NCI-H1048 (cell line): ENCODE data around the gene EPHX1.

Experiments used
- DNase-seq: peaks from one replicate; lab custom pipeline; 2025; lab: John Stamatoyannopoulos, UW

The EPHX1 gene

DNA sequence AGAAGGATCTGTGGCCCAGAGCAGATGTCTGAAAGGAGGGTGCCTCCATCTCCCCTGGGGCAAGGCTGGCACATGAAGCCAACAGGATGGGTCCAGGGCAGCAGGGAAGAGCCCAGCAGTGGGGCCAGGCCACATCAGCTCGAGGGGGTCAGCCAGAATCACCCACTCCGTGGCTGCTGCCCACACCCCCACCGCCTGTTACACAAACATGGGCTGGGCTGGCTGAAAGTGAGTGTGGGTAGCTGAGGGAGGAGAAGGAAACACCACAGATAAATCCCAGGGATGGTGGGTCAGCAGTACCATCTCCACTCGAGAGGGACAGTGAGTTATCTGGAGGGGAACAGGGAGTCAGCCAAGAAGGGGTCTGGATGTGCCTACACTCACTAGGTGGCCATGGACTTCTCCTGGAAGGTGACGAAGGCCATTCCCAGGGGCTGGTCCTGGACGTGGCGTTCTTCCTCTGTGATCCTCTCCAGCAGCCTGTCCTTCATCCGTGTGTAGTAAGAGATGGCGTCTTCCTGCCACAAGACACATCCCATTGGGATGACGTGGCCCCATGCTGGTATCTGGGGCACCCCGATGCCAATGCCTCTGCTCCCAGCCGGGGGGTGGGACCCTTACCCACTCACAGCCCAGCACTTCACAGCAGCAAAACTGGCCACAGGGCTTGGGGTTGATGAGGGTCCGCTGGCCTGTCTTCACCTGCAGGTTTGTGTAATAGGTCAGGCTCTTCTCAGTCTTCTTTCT lies 52.1 kb downstream of the EPHX1 start:
- no peak for DNase-seq

DNA sequence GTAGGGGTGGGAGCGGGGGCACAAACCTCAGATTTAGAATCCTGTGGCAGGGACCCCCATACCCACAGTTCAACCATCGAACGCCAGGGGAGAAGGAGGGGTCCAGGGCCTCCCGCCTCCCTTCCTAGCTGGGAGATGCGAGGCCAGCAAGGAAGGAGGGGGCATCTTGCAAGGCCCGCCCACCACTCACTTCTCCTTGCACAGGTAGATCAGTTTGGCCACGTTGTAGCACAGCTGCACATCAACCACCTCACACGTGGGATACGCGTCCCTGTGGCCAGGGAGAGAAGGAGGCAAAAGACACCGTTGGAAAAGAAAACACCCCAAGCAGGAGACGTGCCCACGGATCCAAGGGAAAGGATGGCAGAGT lies 52.6 kb downstream of the EPHX1 start:
- no peak for DNase-seq

DNA sequence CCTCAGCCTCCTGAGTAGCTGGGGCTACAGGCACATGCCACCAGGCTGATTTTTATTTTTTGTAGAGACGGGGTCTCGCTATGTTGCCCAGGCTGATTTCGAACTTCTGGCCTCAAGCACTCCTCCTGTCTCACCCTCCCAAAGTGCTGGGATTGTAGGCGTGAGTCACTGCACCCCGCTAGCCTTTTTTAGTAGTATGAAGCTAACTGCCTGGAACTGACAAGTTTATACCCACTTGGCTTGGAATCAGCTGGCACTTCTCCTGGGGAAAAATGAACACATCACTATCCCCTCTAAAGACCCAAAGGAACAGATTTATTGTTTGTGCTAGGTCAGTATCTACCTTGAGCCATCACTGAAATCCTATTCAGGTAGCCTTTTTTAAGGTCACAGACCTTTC lies 53.2 kb downstream of the EPHX1 start:
- no peak for DNase-seq

DNA sequence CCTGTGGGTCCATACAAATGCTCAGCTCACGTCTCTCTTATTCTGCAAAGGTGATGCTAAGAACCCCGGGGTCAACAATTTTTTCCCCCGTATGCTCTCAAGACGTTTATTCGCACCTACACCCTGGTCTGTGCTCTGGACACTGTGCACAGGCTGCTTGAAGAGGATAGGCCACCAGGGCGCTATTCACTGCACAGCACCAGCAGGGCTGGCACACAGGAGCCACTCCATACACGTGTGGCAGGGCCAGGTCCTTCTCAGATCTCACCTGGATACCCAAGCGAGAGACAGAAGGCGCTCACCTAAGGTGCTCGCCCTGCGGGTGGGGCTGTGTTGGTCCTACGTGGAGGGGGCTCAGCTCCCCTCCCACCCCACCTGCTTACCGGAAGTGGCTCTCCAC lies 55.6 kb downstream of the EPHX1 start:
- DNase-seq = no peak

DNA sequence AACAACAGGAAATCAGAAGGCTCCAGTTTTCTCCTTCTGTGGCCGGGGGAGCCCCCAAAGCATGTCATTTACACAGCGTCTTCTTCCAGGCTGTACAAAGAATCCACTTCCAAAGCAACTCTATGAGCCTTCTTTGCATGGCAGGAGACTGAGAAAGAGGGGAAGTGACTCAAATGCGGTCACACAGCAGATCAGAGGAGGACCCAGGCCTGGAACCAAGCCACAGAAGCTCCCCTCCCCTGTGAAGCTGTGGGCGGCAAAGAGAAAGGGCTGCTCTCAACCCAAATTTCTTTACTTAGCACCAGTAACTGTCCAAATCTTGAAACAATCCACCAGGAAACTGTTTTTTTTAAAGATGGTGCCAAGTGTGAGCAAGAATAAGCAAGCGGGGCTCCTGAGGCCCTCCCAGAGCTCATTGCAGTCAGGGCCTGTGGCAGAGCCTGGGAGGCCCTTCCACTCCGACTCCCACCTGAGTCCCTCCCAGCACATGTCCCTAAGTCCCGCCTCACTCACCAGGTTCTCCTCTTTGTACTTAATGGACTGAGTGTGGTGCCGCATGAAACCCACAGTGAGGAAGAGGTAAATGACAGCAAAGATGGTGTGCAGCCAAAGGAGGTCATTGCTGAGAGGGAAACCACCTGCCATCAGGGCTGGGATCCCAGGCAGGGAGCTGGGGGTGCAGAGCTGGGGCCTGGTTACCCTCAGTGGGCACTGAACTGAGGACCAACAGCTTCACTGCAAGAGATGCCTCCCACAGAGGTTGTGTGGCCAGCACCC lies 56.3 kb downstream of the EPHX1 start:
- DNase-seq = no peak

DNA sequence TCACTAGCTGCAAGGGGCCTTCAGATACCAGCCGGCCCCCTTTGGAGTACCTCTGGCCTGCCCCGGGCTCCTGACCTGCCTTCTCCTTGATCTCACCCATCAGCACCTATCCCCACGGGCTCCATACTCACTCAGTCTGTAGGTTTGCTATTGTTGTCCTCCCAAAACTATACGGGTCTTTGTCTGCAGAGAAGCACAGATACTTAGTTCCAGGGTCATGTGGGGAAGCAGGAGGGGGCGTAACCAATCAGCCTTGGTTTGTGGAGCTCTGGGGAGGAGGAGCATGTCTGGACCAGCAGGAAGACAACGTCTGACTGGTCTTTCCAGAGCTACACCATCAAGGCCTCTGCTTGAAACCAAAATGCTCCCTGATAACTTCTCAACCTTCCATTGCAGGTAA lies 57.1 kb downstream of the EPHX1 start:
- DNase-seq = no peak

DNA sequence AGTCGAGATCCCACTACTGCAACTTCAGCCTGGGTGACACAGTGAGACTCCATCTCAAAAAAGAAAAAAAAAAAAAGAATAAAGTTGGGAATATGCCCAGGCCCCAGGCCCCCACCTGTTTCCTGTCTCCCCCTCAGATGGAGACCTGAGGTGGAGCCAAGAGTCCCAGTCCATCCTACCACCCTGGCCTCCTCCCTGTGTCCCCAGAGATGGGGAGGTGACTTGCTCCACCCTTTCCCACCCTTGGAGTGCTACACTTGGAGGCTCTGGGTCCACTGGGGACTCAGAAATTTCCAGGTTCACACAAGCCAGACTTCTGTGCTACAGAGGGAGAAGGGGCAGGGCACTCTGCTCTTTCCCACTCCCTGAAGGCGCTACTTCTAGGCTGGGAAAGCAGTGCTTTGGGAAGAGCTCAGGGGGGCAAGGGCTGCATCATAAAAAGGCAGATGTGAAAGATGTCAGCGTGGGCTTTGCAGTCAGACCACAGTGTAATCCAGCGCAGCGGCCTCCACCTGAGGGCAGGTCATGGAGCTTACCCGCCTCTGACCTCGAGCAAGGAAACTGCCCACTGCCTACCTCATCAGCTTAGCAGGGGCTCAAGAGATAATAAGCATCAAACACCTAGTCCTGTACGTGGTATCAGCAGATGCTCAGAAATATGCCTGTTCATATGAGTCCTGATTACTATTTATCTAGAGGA lies 58.9 kb downstream of the EPHX1 start:
- no peak for DNase-seq

DNA sequence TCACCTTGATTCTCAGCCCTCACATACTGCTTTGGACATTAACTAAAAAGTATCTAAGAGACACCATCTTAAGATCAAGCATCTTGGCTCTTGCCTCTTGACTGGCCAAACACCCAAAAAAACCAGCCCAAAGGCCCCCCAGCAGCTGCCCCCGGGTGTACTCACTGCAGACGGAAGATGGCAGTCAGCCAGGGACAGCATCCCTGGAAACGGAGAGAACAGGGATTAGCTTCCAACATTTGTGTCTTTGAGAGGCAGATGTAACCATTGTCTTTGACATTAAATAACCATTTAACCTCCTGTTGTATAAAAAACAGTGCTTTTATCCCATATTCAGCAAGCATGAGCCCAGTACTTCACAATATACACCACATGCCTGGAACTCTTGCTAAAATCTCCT lies 61.0 kb downstream of the EPHX1 start:
- no peak for DNase-seq

DNA sequence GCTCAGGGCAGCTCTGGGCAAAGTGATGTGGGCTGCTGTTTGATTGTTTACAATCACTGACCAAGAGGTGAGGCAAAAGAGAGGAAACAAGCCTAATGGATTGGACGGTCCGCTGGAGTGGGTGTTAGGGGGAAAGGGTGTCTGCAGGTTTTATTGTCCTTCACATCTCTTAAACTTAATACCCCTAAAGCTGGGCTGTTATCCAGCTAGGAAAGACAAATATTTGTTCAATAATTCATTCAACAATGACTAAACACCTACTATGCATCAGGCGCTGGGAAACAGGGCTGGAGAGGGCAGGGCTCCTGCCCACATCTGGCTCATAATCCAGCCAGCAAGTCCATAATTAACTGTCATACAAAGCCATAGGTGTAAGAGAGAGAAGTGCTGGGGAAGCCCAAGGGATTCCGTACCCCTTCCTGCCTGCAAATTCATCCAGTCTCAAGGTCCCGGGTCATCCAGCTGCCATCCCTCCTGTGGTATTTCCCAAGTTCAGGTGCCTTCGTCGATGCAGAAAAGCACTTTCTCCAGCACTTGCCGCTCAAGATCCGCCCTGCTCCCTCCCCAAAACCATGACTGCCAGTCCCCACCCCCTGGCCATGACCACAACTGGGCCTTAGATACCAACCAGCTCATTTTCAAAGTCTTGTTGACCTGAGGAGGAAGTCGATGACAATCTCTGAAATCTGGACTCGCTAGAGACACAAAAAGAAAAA lies 61.6 kb downstream of the EPHX1 start:
- no peak for DNase-seq

DNA sequence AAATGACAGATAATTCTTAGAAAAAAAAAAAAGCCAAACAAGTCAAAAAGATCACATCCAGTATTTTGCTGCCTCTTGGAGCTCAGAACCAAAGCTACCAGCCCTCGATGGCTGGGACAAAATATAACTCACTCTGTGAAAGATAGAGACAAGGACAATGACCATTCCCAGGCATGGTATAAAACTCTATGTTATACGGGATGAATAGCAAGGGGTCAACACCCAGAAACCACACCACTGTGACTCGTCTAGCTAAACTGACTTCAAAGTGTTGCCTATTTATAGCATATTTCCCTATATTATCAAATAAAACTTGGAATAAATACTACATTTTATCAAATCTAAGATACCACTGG lies 62.1 kb downstream of the EPHX1 start:
- DNase-seq = no peak

DNA sequence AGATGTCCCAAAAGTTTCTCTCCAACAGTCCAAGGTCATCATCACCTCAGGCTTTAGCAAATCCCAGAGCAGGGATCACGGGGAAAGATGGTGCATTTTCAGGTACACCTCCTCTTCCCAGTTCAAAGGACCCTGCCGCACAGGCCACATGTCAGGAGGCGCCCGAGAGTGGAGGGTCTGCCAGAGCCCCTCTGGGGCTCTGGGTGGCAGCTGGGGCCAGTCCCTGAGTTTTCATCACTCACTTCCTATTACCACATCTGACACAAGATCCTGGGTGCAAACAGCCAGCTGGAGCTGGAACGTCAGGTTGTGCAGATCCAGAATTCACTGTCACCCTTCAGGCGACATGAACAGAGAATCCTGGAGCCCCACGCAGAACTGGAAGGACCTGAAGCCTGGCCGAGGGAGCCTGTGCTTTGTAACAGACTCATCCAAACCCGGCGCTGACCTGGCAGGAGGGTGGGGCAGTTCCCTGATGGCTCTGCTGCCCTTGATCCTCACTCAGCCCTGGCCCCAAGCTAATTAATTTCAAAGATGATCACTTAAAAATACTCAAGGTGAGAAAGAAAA lies 63.4 kb downstream of the EPHX1 start:
- no peak for DNase-seq

DNA sequence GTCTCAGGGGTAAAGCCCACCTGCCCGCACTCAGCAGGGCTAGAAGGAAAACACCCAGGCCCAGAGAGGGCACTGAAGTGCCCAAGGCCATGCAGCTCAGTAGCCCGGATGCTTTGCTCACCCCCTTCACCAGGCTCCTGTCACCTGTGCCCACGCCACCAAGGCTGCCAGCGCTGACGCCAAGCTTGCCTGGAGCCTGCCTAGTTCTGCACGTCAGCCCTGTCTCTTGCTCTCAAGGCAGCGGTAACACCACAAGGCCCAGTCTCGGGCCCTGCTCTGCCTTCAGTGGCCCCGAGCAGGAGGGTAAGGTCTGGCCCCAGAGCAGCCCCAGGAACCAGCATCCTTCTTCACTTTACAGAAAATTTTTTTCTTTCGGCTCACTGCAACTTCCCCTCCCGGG lies 64.5 kb downstream of the EPHX1 start:
- no peak for DNase-seq

DNA sequence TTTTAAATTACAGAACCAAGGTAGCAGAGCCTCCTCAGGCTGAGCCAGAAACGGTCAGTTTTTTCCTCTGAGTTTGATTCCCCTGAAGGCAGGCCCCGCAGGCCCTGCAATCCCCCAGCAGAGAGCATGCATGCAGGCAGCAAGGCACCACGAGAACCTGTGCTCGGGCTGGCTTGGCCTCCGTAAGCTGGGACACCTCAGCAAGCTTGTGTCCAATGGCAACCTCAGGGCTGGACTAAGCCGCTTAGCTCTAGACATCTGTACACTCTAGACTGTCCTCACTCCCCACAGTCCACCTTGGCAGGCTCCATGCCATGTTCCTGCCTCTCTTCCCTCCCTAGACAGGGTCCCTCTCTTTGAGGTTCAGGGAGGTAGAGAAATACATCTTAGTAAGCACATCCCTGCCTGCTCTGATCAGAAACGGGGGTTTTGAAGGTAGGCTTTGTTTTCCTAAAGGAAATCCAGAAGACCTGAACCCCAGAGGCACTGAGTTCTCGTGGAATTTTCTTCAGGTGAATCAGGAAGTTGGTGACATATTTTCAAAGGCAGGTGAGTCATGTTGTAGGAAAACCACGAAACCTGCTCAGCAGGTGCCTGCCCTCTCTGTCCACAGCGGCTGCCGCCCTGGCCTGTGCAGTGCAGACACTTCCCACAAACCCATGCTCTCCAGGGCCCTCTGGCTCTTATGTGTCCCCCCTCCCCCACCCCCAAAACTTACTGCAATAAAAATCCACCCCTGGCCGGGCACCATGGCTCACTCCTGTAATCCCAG lies 65.3 kb downstream of the EPHX1 start:
- DNase-seq = no peak

DNA sequence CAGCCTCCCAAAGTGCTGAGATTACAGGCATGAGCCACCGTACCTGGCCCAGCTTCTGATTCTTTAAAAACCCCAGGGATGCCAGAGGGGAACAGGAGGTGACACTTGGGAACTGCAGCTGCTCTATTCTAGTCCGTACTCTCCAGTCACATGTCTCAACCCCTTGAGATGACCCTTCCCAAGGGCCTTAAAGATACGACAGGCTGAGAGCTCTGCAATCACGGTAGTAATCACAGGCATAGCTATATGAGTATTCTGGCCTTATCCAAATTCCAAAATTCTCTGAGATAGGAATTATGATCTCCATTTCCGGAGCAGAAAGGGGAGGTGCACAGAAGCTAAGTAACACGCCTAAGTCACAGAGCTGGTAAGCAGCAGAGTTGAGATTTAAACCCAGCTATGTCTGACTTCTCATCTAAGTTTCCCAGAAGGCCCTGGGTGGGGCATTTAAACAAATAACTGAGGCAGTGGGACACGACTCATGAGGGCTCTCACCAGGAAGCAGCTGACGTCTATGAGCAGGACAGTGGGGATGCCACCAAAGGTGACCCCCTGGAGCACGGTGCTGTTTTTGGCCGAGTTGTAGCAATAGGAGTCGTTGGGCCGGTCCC lies 67.1 kb downstream of the EPHX1 start:
- DNase-seq = no peak

DNA sequence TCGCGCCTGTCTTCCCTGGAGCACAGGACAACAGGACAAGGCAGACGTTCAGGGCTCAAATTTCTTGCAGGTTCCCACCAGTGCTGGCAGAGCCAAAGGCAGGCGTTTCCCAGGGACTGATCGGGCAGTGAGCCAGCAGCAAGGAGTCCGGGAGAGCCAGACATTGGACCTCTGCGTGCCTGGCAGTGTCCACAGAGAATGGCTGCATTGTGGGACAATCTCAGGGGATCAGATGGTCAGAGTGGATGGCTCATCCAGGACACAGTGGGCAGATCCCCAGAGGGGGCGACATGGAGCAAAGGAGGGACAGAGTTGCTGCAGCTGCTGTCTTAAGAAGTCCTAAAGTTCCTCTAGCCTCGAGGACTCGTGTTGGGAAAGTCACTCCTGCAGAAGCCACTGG lies 67.7 kb downstream of the EPHX1 start:
- no peak for DNase-seq

DNA sequence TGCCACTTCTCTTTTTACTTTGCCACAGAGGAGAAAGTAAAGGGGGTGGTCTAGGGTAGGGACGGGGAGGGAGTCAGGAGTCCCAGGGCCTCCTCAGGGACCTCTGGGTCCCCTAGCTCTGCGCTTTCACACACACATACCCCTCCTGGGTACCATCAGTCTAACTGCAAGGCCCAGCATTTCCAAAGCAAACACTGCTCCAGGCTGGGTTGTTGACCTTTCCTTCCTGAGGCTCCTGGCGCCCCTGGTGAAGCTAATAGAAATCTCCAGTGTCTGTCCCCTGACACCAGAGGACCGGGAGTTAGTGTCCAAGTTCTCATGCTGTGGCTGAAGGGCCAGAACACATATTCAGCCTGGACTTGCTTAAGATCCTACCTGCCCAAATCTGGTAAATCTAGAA lies 68.4 kb downstream of the EPHX1 start:
- DNase-seq = no peak

DNA sequence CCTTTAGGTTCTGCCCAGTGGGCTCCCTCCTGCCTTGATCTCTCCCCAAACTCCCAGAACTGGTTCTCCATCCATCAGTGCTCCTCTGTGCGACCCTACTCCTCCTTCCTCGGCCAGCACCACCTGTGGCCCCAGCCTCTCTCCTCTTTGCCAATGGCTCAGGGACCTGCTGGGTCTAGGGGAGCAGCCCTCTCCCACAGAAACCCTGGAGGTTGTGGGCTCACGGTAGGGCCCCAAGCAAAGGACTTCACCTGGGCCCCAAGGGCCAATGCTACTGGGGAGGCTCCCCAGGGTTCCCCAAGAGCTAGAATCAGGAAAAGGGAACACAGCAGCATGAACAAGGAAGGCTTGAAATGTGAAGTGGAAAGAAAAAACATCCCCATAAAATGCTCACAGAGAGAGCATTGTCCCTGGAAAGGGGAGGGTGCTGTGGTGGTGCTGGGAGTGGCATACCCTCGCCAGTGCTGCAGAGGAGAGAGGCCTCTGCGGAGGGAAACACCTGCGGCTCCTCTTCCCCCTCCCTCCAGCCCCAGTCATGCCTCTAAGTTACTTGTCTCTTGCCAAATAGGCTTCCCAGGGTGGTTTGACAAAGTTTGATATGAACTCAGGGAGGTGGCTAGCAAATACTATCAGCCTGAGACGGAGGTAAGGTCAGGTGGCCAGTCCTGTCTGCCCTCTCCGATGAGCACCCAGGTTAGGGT lies 69.7 kb downstream of the EPHX1 start:
- no peak for DNase-seq

DNA sequence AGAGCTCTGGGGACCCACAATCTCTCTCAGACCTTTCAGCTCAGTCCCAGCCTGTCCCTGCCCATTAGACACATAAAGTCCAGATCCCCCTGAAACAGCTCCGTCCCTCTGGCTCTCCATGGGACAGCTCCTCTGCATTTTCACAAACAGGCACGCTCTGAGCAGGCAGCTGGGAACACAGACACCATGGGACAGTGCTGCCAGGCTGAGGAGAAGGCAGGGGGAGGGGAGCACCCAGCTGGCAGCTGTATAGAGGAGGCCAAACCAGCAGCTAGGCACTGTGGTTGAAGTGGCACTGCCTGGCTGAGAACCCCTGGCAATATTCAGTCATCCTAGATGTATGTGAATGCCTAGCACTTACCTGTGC lies 70.3 kb downstream of the EPHX1 start:
- DNase-seq = no peak

DNA sequence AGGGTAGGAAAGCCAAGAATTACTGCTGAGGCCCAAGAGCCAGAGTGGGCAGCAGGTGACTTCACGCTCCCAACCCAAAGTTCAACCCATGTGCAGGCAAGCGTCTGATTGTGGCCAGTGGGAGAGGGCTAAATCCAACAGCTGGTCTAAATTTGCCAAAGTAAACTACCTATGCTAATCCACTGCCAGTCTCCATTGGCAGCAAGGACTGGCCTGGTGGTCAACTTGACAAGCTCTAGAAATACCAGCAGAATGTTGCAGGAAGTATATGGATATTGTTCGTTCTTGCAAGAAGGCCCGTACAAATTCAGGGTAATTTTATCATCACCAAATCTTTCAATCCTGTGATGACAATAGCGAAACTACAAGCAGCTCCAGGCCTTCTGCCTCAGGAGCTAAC lies 70.7 kb downstream of the EPHX1 start:
- DNase-seq = no peak
